NCI-H446 treated with DMSO at 0.1 percent for 48 hours (cell line): ENCODE results near the gene LGI4.

Experiments used
- DNase-seq: peaks from one replicate; lab custom pipeline; 2025; lab: John Stamatoyannopoulos, UW

The LGI4 gene

DNA sequence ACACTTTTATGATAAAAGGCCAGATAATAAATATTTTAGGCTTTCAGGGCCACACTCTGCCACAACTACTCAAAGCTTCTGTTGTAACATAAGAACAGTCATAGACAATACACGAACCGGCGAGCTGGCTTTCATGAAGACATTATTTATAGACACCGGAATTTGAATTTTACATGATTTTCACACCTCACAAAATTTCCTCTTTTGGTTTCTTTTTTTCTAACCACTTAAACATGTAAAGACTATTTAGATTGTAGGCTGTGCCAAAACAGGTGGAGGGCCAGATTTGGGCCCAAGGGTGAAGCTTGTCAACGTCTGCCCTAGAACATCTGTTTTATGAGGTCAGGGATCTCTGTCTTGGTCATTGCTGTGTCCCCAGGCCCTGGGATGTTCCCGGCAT is 48.9 kb downstream of the LGI4 start:
- DNase-seq = no peak

DNA sequence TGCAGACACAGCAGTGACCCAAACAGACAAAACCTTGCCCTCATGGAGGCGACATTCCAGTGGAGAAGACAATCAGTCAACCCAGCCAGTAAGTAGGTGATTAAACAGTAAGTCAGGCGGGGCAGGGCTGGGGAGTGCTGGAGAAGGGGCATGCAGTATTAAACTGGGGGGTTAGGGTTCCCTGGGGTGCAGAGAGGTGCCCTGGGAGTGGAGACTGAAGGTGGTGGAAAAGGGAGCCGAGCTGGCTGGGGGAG is 50.4 kb downstream of the LGI4 start:
- DNase-seq = no peak

DNA sequence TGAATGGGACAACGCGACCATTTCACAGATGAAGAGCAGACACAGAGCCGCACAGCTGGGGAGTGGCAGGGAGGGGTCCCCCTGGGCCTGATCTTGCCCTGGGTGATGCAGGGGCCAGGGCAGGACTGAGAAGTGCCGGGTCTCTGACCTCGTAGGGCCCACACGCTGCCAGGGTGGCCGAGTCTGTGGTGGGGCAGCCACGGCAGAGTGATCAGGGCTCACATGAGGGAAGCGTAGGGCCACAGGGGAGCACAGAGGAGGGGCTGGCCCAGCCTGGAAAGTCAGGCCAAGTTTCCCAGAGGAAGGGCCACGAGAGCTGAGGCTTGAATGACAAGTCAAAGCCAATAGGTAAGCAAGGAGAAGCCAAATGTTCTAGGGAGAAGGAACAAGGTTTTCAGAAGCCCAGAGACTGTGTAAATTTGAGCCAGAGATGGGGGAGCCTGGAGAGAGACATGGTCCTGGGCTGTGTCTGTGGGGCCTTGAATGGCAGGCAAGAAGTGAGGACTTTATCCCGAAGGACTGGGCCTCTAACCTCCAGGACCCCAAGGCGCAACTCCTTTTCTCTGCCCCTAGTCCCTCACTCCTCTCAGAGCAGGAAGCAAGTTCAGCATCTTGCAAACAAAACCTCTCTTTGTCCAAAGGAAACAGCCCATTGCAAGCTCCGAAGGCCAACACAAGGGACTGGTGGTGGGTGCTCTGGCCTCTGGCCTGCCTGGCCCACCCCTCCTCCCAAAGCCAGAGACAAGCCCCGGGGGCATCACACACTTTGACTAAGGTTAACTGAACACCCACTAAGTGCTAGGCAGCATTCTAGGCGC is 51.0 kb downstream of the LGI4 start:
- DNase-seq = no peak

DNA sequence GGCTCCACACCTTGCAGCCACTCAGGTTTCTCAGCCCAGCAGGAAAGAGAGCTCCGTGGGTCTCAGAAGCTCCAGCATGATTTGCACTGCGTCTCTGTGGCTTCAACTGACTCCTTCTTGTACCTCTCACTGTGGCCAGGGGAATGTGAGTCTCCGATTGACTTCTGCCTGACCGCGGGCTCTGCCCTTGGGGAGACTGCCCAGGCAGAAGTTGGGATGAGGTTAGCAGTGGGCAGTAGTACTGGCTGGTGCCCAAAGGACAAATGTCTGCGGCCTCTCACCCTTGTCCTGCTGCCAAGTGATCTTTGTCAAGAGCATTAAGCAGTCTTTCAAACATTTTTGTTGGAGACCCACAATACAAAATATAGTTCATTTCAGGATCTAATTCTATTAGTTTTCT is 53.7 kb downstream of the LGI4 start:
- no peak for DNase-seq

DNA sequence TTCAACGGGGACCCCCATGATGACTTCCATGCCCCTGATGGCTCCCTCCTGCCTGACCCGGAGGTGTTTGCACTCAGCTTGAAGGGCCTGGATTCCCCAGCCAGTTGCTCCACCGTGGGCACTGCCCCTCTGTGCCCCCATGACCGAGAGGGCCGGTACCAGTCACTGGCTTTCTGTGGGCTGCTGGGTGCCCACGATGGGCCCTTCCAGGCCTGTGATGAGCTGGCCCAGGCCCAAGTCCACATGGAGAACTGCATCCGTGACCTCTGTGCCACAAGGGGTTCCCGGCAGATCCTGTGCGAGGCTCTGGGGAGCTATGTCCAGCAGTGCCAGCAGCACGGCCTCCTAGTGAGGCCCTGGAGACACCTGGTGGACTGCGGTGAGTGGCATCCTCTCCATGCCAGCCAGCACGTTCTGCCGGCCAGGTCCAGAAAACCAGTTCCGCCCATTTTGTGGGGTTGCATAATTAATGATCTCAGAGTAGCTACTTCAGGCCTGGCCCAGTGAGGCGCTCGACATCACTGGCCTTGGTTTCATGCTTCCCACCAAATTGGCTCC is 54.2 kb downstream of the LGI4 start:
- no peak for DNase-seq

DNA sequence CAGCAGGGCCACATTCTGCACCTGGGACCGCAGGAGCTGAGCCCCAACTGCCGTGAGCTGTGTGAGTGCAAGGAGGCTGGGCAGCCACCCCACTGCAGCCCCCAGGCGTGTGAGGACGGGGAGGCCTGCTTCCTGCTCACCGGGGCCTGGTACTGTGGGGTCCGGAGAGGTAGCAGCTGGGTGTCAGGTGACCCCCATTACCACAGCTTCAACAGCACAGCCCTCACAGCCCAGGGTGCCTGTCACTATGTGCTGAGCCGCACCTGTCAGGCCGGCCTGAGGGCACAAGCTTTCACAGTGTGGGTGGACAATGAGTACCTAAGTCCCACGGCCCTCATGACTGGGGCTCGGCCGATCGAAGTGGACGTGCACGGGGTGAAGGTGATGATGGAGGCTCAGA is 55.0 kb downstream of the LGI4 start:
- DNase-seq = no peak

DNA sequence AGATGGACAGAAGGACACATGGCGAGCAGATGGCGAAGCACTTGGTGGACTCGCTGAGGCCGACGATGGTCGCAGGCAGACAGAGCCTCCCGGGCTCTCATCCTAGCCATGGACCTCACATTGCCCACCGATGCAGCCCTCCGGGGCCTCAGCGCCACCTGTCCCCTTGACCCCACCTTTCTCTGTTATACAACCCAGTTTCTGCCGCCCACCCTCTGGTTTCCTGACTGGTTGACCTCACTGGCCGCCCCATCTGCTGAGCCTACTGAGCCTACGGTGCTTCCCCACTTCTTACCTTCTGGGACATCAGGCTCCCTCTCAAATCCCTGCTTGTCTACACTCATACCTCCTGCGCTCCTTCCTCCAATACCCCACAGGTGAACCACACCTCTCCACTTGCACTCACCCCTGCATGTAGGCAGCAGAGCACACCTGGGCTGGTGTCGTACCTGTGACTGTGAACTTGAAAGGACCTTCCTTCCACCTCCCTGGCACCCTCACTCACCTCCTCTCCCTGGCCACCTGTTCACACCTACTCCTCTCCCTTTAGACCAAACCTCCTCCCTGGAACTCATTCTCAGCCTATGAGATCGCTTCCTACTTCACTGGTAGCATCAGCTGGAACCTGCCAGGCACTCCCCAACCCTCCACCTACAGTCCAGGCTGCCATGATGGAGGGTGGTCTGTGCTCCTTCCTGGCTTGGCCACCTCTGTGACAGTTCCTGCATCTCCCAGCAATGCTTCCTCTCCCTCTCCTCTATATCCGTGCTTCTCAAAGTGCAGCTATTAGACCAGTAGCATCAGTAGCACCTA is 57.2 kb downstream of the LGI4 start:
- no peak for DNase-seq

DNA sequence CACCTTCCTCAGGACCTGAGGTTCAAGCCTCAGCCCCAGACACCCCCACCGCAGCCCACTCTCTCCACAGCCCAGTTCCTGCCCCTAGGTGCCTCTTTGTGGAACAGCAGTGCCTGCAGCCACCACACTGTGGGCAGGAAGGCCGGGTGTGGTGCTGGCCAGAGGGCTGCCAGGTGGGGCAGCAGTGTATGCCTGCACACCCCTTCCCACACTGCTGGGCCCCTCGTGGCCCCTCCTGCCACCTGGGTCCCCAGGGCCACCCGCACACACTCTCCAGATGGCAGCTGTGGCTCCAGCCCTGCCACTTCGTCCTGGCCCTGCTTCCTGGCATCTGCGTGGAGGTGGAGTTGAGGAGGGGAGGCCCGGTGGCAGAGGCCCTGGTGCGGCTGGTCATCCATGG is 58.2 kb downstream of the LGI4 start:
- DNase-seq = no peak

DNA sequence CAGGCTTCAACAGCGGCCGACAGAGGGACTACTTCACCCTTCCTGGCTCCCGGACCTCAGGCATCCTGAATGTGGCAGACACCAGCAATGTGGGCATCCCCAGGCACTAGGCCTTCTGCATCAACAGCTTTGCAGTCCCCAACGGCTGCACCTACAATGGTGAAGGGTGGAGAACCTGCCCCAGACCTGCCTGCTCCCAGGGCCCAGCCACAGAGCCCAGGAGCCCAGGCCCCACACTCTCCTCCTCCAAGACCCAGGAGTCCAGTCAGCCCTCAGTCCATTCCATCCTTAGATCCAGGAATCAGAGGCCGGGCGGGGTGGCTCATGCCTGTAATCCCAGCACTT is 58.9 kb downstream of the LGI4 start:
- DNase-seq = no peak

DNA sequence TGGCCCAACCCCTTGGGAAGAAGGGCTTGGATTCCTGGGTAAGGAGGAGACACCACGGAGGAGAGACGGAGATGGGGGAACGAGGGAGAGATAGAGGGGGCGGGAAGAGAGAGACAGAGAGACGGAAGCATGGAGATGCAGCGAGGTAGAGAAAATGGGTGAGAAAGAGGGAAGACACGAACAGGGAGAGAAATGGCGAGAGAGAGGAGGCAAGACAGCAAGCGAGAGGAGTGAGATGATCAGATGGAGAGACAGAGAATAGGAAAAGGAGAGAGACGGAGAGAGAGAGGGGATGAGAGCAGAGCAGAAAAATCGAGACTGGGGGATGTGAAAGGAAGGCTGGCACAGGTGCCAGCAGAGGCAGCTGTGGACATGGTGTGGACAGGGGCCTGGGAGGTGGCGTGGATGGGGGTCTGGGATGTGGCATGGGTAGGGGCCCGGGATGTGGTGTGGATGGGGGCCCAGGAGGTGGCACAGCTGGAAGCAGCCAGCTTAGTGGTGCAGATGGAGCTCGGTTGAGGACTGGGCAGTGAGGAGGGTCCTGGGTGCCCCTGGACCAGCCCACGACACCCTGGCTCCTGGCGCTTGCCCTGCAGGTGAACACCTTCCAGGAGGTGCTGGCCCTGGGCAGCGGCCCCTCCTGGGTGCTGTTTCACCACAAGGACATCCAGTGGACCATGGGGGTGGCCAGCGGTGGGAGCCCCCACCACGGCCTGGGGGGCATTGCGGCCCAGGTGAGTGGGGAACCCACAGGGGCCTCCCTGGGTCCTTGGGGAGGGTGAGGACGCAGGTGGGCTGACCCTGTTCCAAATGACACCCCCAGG is 59.4 kb downstream of the LGI4 start:
- no peak for DNase-seq
